Upper lobe of left lung (tissue), 6 donors: ENCODE data around the gene PRKAB1. TPM values are rescaled to one million over a fixed set of nuclear protein-coding genes. Genes with fewer than 3 reads are reported as not detected.
A peak's percentile ranks its signal among the peaks of the same experiment; 100 is the strongest.

Experiments used
- ATAC-seq, 2 donors: fragments of 200-7000 bp; cut with Tn5 transposase; one replicate each; pipeline ENCODE4 v1.9.1; 2022; ENCODE audit warnings: mild to moderate bottlenecking in 2 of 2, moderate library complexity in 2 of 2; ENCODE audit not compliant: low FRiP score in 2 of 2
- DNase-seq, 2 donors: peaks; one replicate each; pipeline ENCODE4 v3.0.0-alpha.2; 2019 to 2020
- H3K27ac ChIP-seq, 4 donors: fragments of 200-600 bp; sonication (generic); one replicate each; pipeline ENCODE4 v1.5.1; 2016 to 2019
- H3K27me3 ChIP-seq, 4 donors: fragments of 200-600 bp; sonication (generic); one replicate each; pipeline ENCODE4 v1.5.1; 2017 to 2019
- H3K36me3 ChIP-seq, 4 donors: fragments of 200-600 bp; sonication (generic); one replicate each; pipeline ENCODE4 v1.5.1; 2016 to 2019
- H3K4me1 ChIP-seq, 4 donors: fragments of 200-600 bp; sonication (generic); one replicate each; pipeline ENCODE4 v1.5.1; 2018 to 2019
- H3K4me3 ChIP-seq, 4 donors: fragments of 200-600 bp; sonication (generic); one replicate each; pipeline ENCODE4 v1.5.1; 2017 to 2019; ENCODE audit warnings: mild to moderate bottlenecking in 2 of 4, moderate library complexity in 1 of 4
- H3K9me3 ChIP-seq, 4 donors: fragments of 200-600 bp; sonication (generic); one replicate each; pipeline ENCODE4 v1.5.1; 2018 to 2019
- EP300 ChIP-seq, 4 donors: sonication (generic); formaldehyde crosslinking; IDR thresholded peaks; one replicate each; pipeline ENCODE4 v1.5.1; 2017; ENCODE audit warnings: antibody characterized with exemption in 4 of 4, control low read depth in 2 of 4
- POLR2A ChIP-seq, 4 donors: fragments of 450-650 bp; IDR thresholded peaks; one replicate each; pipeline ENCODE4 v1.5.1; 2016 to 2017; ENCODE audit warnings: antibody characterized with exemption in 4 of 4, mild to moderate bottlenecking in 2 of 4
- POLR2AphosphoS5 ChIP-seq, 2 donors: sonication (generic); formaldehyde crosslinking; IDR thresholded peaks; one replicate each; pipeline ENCODE4 v1.5.1; 2017; ENCODE audit warnings: antibody characterized with exemption in 2 of 2
- WGBS, 2 donors: methylation state at CpG; one replicate each; pipeline ENCODE4 v1.1.5; 2017 to 2018; 5-methylcytosine and 5-hydroxymethylcytosine counted together
- total RNA-seq, 6 donors: library from RNA; depleted of rRNA in 4 of 6; stranded (reverse); fragments of >200 nt in 4 of 6; gene quantifications; one replicate each; pipeline versions ENCODE4 v1.1.0 to v1.2.1, GENCODE V29; 2016 to 2021
- TF ChIP-seq, protein P1 (sequence below), 6 experiments: fragments of 450-650 bp in 4 of 6; fragments of 200-600 bp in 2 of 6; sonication (generic) in 2 of 6; IDR thresholded peaks; one replicate each; pipeline ENCODE4 v1.5.1; 2016 to 2019; ENCODE audit warnings: antibody characterized with exemption in 6 of 6
- donor health status: DM: no; HTN: no; CAD: no; lungs with moderate emphysema.
- donor health status: DM: no; HTN: yes; CAD: no; lungs with severe emphysema.

PRKAB1 gene
- total RNA-seq, 6 donors from 2014 or later: 44.2 to 90.3 (median 62.9) TPM

DNA sequence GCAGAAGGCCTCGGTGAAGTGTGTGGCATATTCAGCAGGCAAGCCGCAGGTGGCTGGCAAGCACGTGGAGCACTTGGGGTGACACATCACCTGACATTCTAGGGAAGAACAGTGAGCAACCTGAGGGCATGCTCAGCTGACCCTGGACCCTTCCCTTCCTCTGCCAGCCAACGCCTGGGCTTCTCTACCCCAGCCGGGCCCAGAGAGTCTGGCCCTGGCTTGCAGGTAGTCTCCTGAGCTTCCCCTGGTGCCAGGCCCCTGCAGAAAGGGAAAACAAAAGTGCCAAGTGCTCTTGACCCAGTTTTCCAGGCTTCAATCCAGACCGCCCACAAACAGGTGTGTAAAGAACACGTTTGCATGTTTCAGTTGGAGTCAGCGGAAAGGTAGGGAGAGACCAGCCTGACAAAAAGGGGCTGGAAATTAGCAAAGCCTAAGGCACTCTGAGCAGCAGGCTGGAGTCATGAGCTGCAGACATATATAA lies 45.7 kb downstream of the PRKAB1 start:
- Histone ChIP-seq H3K4me1 (peaks cover 14 to 44% (median 27%) of the 10 kb centered on the region in 4 donors), H3K36me3 (peaks cover 0 to 4% (median 0%) of the 10 kb centered on the region in 4 donors), H3K9me3 (no peaks in the 10 kb centered on the region), H3K4me3 (no peak overlapping the region), H3K27me3 (no peaks in the 10 kb centered on the region), H3K27ac (peak overlapping the region; percentile 61 to 85 (median 73))
- DNase-seq: peak; percentile 40 to 80
- TF ChIP-seq EP300 (IDR thresholded peaks at IDR 0.05): peak in 1 of 4 donors; percentile 83
- TF ChIP-seq POLR2A (IDR thresholded peaks at IDR 0.05): peak in 1 of 4 donors; percentile 67
- peak; percentile 10 to 43 for TF ChIP-seq POLR2AphosphoS5 (IDR thresholded peaks at IDR 0.05)
- TF ChIP-seq, protein P1, sequence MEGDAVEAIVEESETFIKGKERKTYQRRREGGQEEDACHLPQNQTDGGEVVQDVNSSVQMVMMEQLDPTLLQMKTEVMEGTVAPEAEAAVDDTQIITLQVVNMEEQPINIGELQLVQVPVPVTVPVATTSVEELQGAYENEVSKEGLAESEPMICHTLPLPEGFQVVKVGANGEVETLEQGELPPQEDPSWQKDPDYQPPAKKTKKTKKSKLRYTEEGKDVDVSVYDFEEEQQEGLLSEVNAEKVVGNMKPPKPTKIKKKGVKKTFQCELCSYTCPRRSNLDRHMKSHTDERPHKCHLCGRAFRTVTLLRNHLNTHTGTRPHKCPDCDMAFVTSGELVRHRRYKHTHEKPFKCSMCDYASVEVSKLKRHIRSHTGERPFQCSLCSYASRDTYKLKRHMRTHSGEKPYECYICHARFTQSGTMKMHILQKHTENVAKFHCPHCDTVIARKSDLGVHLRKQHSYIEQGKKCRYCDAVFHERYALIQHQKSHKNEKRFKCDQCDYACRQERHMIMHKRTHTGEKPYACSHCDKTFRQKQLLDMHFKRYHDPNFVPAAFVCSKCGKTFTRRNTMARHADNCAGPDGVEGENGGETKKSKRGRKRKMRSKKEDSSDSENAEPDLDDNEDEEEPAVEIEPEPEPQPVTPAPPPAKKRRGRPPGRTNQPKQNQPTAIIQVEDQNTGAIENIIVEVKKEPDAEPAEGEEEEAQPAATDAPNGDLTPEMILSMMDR (IDR thresholded peaks at IDR 0.05): no peak
- 73 to 76% methylated on average over 6 to 8 of the region's 8 CpGs for WGBS, 2 donors
- ATAC-seq: peak in 1 of 2 donors; percentile 74

DNA sequence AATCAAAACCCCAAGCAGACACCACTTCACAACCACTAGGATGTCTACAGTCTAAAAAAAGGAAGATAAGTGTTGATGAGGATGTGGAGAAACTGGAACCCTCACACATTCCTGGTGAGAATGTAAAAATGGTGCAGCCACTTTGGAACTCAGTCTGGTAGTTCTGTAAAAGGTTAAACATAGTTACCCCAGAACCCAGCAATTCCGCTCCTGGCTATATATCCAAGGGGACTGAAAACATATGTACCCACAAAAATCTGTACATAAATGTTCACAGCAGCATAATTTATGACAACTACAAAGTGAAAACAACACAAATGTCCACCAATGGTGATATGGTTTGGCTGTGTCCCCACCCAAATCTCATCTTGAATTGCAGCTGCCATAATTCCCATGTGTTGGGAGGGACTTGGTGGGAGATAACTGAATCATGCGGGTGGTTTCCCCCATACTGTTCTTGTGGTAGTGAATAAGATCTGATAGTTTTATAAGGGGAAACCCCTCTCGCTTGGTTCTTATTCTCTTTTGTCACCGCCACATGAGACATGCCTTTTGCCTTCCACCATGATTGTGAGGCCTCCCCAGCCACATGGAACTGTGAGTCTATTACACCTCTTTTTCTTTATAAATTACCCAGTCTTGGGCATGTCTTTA lies 46.8 kb downstream of the PRKAB1 start:
- WGBS, 2 donors: 94 to 97% methylated on average over 4 of the region's 4 CpGs
- Histone ChIP-seq H3K27ac (peak overlapping the region in 2 of 4 donors; percentile 83 to 85), H3K27me3 (no peaks in the 10 kb centered on the region), H3K9me3 (no peaks in the 10 kb centered on the region), H3K4me3 (no peak overlapping the region), H3K4me1 (peaks cover 14 to 46% (median 27%) of the 10 kb centered on the region in 4 donors), H3K36me3 (peaks cover 0 to 4% (median 0%) of the 10 kb centered on the region in 4 donors)
- TF ChIP-seq POLR2AphosphoS5 (IDR thresholded peaks at IDR 0.05) (no peak), POLR2A (IDR thresholded peaks at IDR 0.05) (no peak), EP300 (IDR thresholded peaks at IDR 0.05) (no peak)
- TF ChIP-seq, protein P1 (IDR thresholded peaks at IDR 0.05): no peak
- DNase-seq: no peak
- ATAC-seq: no peak

DNA sequence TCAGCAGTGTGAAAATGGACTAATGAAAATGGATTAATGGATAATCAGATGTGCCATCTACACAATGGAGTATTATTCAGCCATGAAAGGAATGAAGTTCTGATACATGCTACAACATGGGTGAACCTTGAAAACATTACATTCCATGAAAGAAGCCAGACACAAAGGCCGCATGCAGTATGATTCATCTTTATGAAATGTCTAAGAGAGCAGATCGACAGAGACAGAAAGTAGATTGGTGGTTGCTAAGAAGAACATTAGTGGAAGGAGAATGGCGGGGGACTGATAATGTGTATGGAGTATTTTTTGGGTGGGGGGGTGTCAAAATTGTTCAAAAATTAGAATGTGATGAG lies 47.3 kb downstream of the PRKAB1 start:
- no peaks in the 10 kb centered on the region for H3K9me3 ChIP-seq
- H3K4me3 ChIP-seq: no peak overlapping the region
- WGBS, 2 donors: 92 to 95% methylated on average over 3 of the region's 3 CpGs
- H3K27ac ChIP-seq: peak overlapping the region in 2 of 4 donors; percentile 75 to 82
- ATAC-seq (no peak), DNase-seq (no peak)
- H3K4me1 ChIP-seq: peaks cover 14 to 41% (median 27%) of the 10 kb centered on the region in 4 donors
- H3K27me3 ChIP-seq: no peaks in the 10 kb centered on the region
- no peak for TF ChIP-seq POLR2AphosphoS5 (IDR thresholded peaks at IDR 0.05)
- TF ChIP-seq, protein P1 (IDR thresholded peaks at IDR 0.05): no peak
- TF ChIP-seq EP300 (IDR thresholded peaks at IDR 0.05): no peak
- no peak for TF ChIP-seq POLR2A (IDR thresholded peaks at IDR 0.05)
- peaks cover 0 to 4% (median 0%) of the 10 kb centered on the region in 4 donors for H3K36me3 ChIP-seq

DNA sequence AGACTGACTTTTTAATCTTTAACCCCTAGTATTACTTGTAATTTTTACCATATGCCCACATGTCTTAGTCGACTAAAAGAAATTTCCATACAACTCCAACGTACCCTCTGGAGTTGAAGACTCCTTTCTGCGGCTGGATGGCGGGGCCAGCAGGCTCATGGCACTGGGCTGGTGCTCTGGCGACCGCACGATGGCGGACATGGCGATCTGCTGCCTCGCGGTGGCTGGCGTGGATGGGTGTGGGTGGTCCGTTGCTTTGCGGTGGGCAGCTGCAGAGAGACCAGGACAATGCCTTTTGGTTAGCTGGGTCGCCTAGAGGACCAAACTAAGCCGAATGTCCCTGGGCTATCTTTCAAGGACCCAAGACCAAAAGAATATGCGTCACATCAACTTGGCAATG lies 50.2 kb downstream of the PRKAB1 start:
- WGBS, 2 donors: 98 to 99% methylated on average over 14 to 17 of the region's 17 CpGs

More for the DNA sequence above, 50.2 kb downstream of the PRKAB1 start:
- no peak for ATAC-seq
- no peak for TF ChIP-seq POLR2AphosphoS5 (IDR thresholded peaks at IDR 0.05)
- no peak for TF ChIP-seq EP300 (IDR thresholded peaks at IDR 0.05)
- TF ChIP-seq, protein P1 (IDR thresholded peaks at IDR 0.05): no peak
- TF ChIP-seq POLR2A (IDR thresholded peaks at IDR 0.05): no peak
- Histone ChIP-seq H3K27me3 (no peaks in the 10 kb centered on the region), H3K27ac (peak overlapping the region in 2 of 4 donors; percentile 67 to 72), H3K9me3 (no peaks in the 10 kb centered on the region), H3K4me1 (peaks cover 13 to 26% (median 19%) of the 10 kb centered on the region in 4 donors), H3K36me3 (no peaks in the 10 kb centered on the region), H3K4me3 (no peak overlapping the region)
- DNase-seq: peak in 1 of 2 donors; percentile 61
